ENCODE measurements around the gene WNT10A. TPM values are rescaled to one million over a fixed set of nuclear protein-coding genes. Genes with fewer than 3 reads are reported as not detected.

Gene WNT10A
- total RNA-seq, 1 donor from 2014 or later: 2.5 TPM

- DNase-seq (ENCODE audit: low read depth): no peak
- Mint-ChIP-seq H3K4me1 (ENCODE audit: low read depth, unreplicated experiment) (peaks cover 14% of the 10 kb centered on the region), H3K27me3 (ENCODE audit: low read depth, unreplicated experiment) (peaks cover 68% of the 10 kb centered on the region), H3K4me3 (ENCODE audit: unreplicated experiment) (no peak overlapping the region), H3K9me3 (ENCODE audit: unreplicated experiment) (peaks cover 2% of the 10 kb centered on the region), H3K36me3 (ENCODE audit: low read depth, unreplicated experiment) (no peaks in the 10 kb centered on the region), H3K27ac (ENCODE audit: unreplicated experiment) (peak overlapping the region; percentile 55)
- no peaks in the 10 kb centered on the region for H3K36me3 ChIP-seq (ENCODE audit: insufficient read depth, low read length)
- TF ChIP-seq EZH2 (IDR thresholded peaks at IDR 0.05; ENCODE audit: insufficient read depth, low read length) (no peak), CTCF (IDR thresholded peaks at IDR 0.05; ENCODE audit: insufficient read depth, low read depth, low read length) (no peak)
- H4K20me1 ChIP-seq (ENCODE audit: insufficient read depth, low read length): peaks cover 10% of the 10 kb centered on the region
- peaks cover 85% of the 10 kb centered on the region for H3K27me3 ChIP-seq (ENCODE audit: insufficient read depth, low read length)
- no peak overlapping the region for H3K27ac ChIP-seq (ENCODE audit: low read depth, low read length)
- H2AFZ ChIP-seq (ENCODE audit: low read depth, low read length): no peak overlapping the region
- FAIRE-seq: no peak
- H3K9me3 ChIP-seq (ENCODE audit: insufficient read depth, low read depth, low read length): no peaks in the 10 kb centered on the region
- no peak overlapping the region for H3K9ac ChIP-seq (ENCODE audit: low read length)
- no peak overlapping the region for H3K4me3 ChIP-seq (ENCODE audit: insufficient read depth, low read depth, low read length)
- H3K4me1 ChIP-seq (ENCODE audit: insufficient read depth, low read length): no peaks in the 10 kb centered on the region
- no peaks in the 10 kb centered on the region for H3K79me2 ChIP-seq (ENCODE audit: insufficient read depth, low read length)
- H3K4me2 ChIP-seq (ENCODE audit: low read length): no peak overlapping the region
Observed at GRCh38 chr2:218875692-218876246, 4.9 kb upstream of the WNT10A start.

DNA sequence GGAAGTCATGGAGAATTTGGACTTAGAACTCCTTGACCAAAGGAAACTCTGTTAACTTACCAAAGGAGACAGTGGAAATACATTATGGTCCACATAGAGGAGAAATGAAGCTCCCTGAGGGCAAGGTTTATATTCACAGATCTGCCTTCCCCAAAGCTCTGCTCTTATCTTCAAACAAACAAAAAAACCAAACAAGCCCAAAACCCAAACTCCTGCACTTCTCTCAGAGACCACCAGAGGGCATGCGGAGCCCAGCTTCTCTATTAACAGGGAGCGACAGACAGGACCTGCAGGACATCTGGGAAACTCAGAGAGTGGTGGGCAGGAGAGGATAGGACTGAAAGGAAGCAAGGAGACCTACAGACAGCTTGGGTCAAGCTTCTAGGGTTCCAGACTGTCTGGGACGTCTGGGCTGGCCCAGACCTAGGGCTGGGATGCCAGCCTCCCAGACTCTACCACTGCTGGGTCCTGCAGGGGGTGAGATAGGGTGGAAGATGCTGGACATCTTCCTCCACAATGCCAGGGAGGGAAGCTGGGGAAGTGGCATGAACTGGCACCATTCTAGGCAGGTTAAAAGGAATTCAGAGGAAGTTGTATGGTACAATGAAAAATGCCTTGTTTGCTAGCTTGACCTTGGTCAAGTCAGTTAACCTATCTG is 4.0 kb upstream of the WNT10A start:
- no peak overlapping the region for H3K27ac Mint-ChIP-seq (ENCODE audit: unreplicated experiment)
- peaks cover 72% of the 10 kb centered on the region for H3K27me3 Mint-ChIP-seq (ENCODE audit: low read depth, unreplicated experiment)
- FAIRE-seq: no peak

More for the DNA sequence above, 4.0 kb upstream of the WNT10A start:
- no peaks in the 10 kb centered on the region for H3K36me3 Mint-ChIP-seq (ENCODE audit: low read depth, unreplicated experiment)
- Histone ChIP-seq H3K79me2 (ENCODE audit: insufficient read depth, low read length) (no peaks in the 10 kb centered on the region), H4K20me1 (ENCODE audit: insufficient read depth, low read length) (peaks cover 10% of the 10 kb centered on the region), H3K4me3 (ENCODE audit: insufficient read depth, low read depth, low read length) (no peak overlapping the region), H3K27me3 (ENCODE audit: insufficient read depth, low read length) (peaks cover 85% of the 10 kb centered on the region), H3K27ac (ENCODE audit: low read depth, low read length) (no peak overlapping the region), H3K4me1 (ENCODE audit: insufficient read depth, low read length) (no peaks in the 10 kb centered on the region), H3K9ac (ENCODE audit: low read length) (no peak overlapping the region), H2AFZ (ENCODE audit: low read depth, low read length) (no peak overlapping the region), H3K4me2 (ENCODE audit: low read length) (no peak overlapping the region), H3K9me3 (ENCODE audit: insufficient read depth, low read depth, low read length) (peaks cover 4% of the 10 kb centered on the region), H3K36me3 (ENCODE audit: insufficient read depth, low read length) (no peaks in the 10 kb centered on the region)
- H3K9me3 Mint-ChIP-seq (ENCODE audit: unreplicated experiment): peaks cover 2% of the 10 kb centered on the region
- peaks cover 20% of the 10 kb centered on the region for H3K4me1 Mint-ChIP-seq (ENCODE audit: low read depth, unreplicated experiment)
- DNase-seq (ENCODE audit: low read depth): peak; percentile 18
- peak; percentile 99 for TF ChIP-seq CTCF (IDR thresholded peaks at IDR 0.05; ENCODE audit: insufficient read depth, low read depth, low read length)
- TF ChIP-seq EZH2 (IDR thresholded peaks at IDR 0.05; ENCODE audit: insufficient read depth, low read length): no peak
- H3K4me3 Mint-ChIP-seq (ENCODE audit: unreplicated experiment): no peak overlapping the region
